NT2/D1 (cell line): ENCODE measurements around the gene KRT73.

ENCODE experiments used
- SUZ12 ChIP-seq: IDR thresholded peaks from 2 replicates; pipeline ENCODE4 v1.6.1; 2011; ENCODE audit not compliant: insufficient read length, insufficient read depth; ENCODE audit errors: extremely low read depth
- YY1 ChIP-seq: IDR thresholded peaks from 2 replicates; pipeline ENCODE4 v1.6.1; 2011; ENCODE audit not compliant: insufficient read length, insufficient read depth
- ZNF274 ChIP-seq: IDR thresholded peaks from 2 replicates; pipeline ENCODE4 v1.6.1; 2011; ENCODE audit warnings: mild to moderate bottlenecking, low read depth, low read length

DNA sequence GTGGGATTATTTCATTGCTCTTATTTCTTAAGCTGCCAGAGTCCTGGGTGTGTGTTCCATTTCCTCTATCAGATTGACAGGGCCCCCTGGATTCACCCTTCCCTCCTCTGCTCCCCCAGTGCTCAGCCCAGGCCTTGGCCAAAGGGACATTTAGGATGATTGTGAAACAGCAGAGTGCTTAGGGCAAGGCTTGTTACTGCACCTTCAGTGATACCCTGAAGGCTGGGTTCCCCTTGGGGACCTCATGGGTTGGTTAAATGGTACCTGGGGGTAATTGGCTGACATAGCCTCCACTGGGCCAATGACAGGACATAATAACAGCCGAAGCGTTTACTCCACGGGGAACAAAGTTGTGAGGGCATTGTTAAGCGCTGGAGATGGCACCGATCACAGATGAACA is 15.8 kb downstream of the KRT73 start:
- TF ChIP-seq YY1 (no peak), ZNF274 (no peak), SUZ12 (no peak)
